HepG2 (cell line): ENCODE data around the gene C2orf42. TPM values are rescaled to one million over a fixed set of nuclear protein-coding genes. Genes with fewer than 3 reads are reported as not detected.
A peak's percentile ranks its signal among the peaks of the same experiment; 100 is the strongest.

Source experiments
- DPF2 ChIP-seq: sonication (generic); formaldehyde crosslinking; IDR thresholded peaks from 2 replicates; pipeline ENCODE4 v1.4.0; 2020; ENCODE audit warnings: mild to moderate bottlenecking, low read depth, missing genetic modification reagents, borderline replicate concordance
- FOSL2 ChIP-seq: sonication (generic); formaldehyde crosslinking; IDR thresholded peaks from 2 replicates; pipeline ENCODE4 v1.4.0; 2020; ENCODE audit warnings: missing genetic modification reagents
- FOXO1 ChIP-seq: sonication (generic); formaldehyde crosslinking; IDR thresholded peaks from 2 replicates; pipeline ENCODE4 v1.4.0; 2020; ENCODE audit warnings: missing genetic modification reagents
- GABPA ChIP-seq, 2 experiments: IDR thresholded peaks; 2 replicates each; pipeline ENCODE4 v1.6.1; 2011 to 2016; ENCODE audit warnings: low read depth in 2 of 2, low read length in 1 of 2, missing biosample characterization in 1 of 2, missing genetic modification characterization in 1 of 2
- JUND ChIP-seq: sonication (generic); formaldehyde crosslinking; IDR thresholded peaks from 2 replicates; pipeline ENCODE4 v1.8.0; 2022; ENCODE audit warnings: mild to moderate bottlenecking, missing genetic modification reagents
- KLF16 ChIP-seq, 2 experiments: sonication (generic) in 1 of 2; formaldehyde crosslinking in 1 of 2; IDR thresholded peaks; 2 replicates each; pipeline versions ENCODE4 v1.6.1 to v1.8.0; 2016 to 2023; ENCODE audit warnings: missing genetic modification reagents in 2 of 2, missing compliant biosample characterization in 1 of 2
- MED8 ChIP-seq: sonication (generic); formaldehyde crosslinking; IDR thresholded peaks from 2 replicates; pipeline ENCODE4 v1.8.1; 2023; ENCODE audit warnings: mild to moderate bottlenecking, missing genetic modification reagents; ENCODE audit not compliant: insufficient replicate concordance
- MYNN ChIP-seq: sonication (generic); formaldehyde crosslinking; IDR thresholded peaks from 2 replicates; pipeline ENCODE4 v1.4.0; 2020; ENCODE audit warnings: mild to moderate bottlenecking, low read depth, missing genetic modification reagents
- TBX3 ChIP-seq: fragments of 450-650 bp; IDR thresholded peaks from 2 replicates; pipeline ENCODE4 v1.6.1; 2017; ENCODE audit warnings: antibody characterized with exemption, mild to moderate bottlenecking, inconsistent platforms, borderline replicate concordance
- YEATS2 ChIP-seq: sonication (generic); formaldehyde crosslinking; IDR thresholded peaks from 2 replicates; pipeline ENCODE4 v1.4.0; 2020; ENCODE audit warnings: missing genetic modification reagents, borderline replicate concordance
- ZNF558 ChIP-seq: sonication (generic); formaldehyde crosslinking; IDR thresholded peaks from 2 replicates; pipeline ENCODE4 v1.9.0; 2022; ENCODE audit warnings: mild to moderate bottlenecking, missing genetic modification reagents, borderline replicate concordance
- polyA plus RNA-seq, 8 experiments: library from polyadenylated mRNA; depleted of rRNA in 3 of 8; stranded (reverse) in 7 of 8; unstranded in 1 of 8; fragments of >200 nt; fragmentation: Illumina TruSeq in 4 of 8; extraction: Trizol in 4 of 8; gene quantifications; 2 replicates each; pipeline versions ENCODE4 v1.2.1 to v1.2.3, GENCODE V29; 2011 to 2016; ENCODE audit warnings: low read depth in 4 of 8, missing spikeins in 1 of 8, mixed read lengths in 1 of 8; ENCODE audit not compliant: insufficient read depth in 1 of 8
- total RNA-seq, 5 experiments: library from RNA; depleted of rRNA; stranded (reverse); fragments of >200 nt; fragmentation: Illumina TruSeq; extraction: Trizol; gene quantifications; 2 replicates each; pipeline ENCODE4 v1.2.3, GENCODE V29; 2016; ENCODE audit warnings: low read depth in 1 of 5
- TF ChIP-seq, protein P1 (sequence below): sonication (generic); formaldehyde crosslinking; IDR thresholded peaks from 2 replicates; pipeline ENCODE4 v1.4.0; 2020; ENCODE audit warnings: missing genetic modification reagents
- TF ChIP-seq, protein P2 (sequence below): sonication (generic); formaldehyde crosslinking; IDR thresholded peaks from 2 replicates; pipeline ENCODE4 v1.4.0; 2020; ENCODE audit warnings: missing genetic modification reagents
- TF ChIP-seq, protein P3 (sequence below): IDR thresholded peaks from 2 replicates; pipeline ENCODE4 v1.6.1; 2012; ENCODE audit warnings: inconsistent platforms
- TF ChIP-seq, protein P4 (sequence below): sonication (generic); formaldehyde crosslinking; conservative IDR thresholded peaks from 2 replicates; pipeline ENCODE4 v1.4.0; 2020; ENCODE audit warnings: missing genetic modification reagents
- TF ChIP-seq, protein P5 (sequence below): sonication (generic); formaldehyde crosslinking; conservative IDR thresholded peaks from 2 replicates; pipeline ENCODE4 v1.4.0; 2020; ENCODE audit warnings: mild to moderate bottlenecking, missing genetic modification reagents, moderate library complexity
- TF ChIP-seq, protein P6 (sequence below): sonication (generic); formaldehyde crosslinking; IDR thresholded peaks from 2 replicates; pipeline ENCODE4 v1.4.0; 2020; ENCODE audit warnings: missing genetic modification reagents, mild to moderate bottlenecking, borderline replicate concordance

C2orf42 gene
- total and polyA plus RNA-seq, 2 of the 13 experiments (the other 11 are each of a cell fraction or from before 2014, with no cell fraction given), result 9.3 to 9.9 TPM

DNA sequence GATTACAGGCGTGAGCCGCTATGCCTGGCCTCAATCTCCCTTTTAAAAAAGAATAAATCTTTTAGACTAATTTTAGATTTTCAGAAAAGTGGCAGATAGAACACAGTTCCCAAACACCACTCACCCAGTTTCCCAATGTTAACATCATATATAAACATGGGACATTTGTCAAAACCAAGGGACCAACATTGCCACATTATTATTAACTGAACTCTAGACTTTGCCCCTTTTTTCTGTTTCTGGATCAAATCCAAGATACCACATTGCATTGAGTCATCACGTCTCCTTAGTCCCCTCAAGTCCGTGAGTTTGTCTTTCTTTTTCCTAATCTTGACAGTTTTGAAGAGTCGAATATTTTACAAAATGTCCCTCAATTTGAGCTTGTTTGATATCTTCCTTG lies 2.4 kb downstream of the C2orf42 start (continued):
- no peak for TF ChIP-seq GABPA (IDR thresholded peaks at IDR 0.05; ENCODE audit: low read depth, low read length)
- TF ChIP-seq GABPA (CRISPR knock-in tag; IDR thresholded peaks at IDR 0.05; ENCODE audit: low read depth), result peak; percentile 26; the same call in 1 of the 2 replicates
- TF ChIP-seq, protein P1, sequence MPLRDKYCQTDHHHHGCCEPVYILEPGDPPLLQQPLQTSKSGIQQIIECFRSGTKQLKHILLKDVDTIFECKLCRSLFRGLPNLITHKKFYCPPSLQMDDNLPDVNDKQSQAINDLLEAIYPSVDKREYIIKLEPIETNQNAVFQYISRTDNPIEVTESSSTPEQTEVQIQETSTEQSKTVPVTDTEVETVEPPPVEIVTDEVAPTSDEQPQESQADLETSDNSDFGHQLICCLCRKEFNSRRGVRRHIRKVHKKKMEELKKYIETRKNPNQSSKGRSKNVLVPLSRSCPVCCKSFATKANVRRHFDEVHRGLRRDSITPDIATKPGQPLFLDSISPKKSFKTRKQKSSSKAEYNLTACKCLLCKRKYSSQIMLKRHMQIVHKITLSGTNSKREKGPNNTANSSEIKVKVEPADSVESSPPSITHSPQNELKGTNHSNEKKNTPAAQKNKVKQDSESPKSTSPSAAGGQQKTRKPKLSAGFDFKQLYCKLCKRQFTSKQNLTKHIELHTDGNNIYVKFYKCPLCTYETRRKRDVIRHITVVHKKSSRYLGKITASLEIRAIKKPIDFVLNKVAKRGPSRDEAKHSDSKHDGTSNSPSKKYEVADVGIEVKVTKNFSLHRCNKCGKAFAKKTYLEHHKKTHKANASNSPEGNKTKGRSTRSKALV (CRISPR knock-in tag), result peak; percentile 46; the same call in 1 of the 2 replicates
- TF ChIP-seq YEATS2, result peak; percentile 61; the same call in 1 of the 2 replicates
- TF ChIP-seq, protein P2, sequence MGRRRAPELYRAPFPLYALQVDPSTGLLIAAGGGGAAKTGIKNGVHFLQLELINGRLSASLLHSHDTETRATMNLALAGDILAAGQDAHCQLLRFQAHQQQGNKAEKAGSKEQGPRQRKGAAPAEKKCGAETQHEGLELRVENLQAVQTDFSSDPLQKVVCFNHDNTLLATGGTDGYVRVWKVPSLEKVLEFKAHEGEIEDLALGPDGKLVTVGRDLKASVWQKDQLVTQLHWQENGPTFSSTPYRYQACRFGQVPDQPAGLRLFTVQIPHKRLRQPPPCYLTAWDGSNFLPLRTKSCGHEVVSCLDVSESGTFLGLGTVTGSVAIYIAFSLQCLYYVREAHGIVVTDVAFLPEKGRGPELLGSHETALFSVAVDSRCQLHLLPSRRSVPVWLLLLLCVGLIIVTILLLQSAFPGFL (CRISPR knock-in tag), result no peak
- TF ChIP-seq, protein P3, sequence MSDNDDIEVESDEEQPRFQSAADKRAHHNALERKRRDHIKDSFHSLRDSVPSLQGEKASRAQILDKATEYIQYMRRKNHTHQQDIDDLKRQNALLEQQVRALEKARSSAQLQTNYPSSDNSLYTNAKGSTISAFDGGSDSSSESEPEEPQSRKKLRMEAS, result peak; percentile 60; the same call in 1 of the 2 replicates
- TF ChIP-seq DPF2, result peak; percentile 64; the same call in 1 of the 2 replicates
- no peak for TF ChIP-seq MED8 (CRISPR knock-in tag)
- peak; percentile 87 for TF ChIP-seq FOSL2 (CRISPR knock-in tag)
- TF ChIP-seq JUND (CRISPR knock-in tag), result peak; percentile 57; the same call in 1 of the 2 replicates
- no peak for TF ChIP-seq MYNN
- no peak; the same call in 1 of the 2 replicates for TF ChIP-seq ZNF558
- TF ChIP-seq, protein P4, sequence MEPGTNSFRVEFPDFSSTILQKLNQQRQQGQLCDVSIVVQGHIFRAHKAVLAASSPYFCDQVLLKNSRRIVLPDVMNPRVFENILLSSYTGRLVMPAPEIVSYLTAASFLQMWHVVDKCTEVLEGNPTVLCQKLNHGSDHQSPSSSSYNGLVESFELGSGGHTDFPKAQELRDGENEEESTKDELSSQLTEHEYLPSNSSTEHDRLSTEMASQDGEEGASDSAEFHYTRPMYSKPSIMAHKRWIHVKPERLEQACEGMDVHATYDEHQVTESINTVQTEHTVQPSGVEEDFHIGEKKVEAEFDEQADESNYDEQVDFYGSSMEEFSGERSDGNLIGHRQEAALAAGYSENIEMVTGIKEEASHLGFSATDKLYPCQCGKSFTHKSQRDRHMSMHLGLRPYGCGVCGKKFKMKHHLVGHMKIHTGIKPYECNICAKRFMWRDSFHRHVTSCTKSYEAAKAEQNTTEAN (CRISPR knock-in tag), result 0 out of 2 replicates have a peak, but pooled peaks have one; percentile 25
- TF ChIP-seq KLF16 (CRISPR knock-in tag; IDR thresholded peaks at IDR 0.05), result peak in 1 of 2 experiments; percentile 56; a peak in 1 of 4 replicates
- peak; percentile 48; the same call in 1 of the 2 replicates for TF ChIP-seq FOXO1 (CRISPR knock-in tag)
- TF ChIP-seq, protein P5, sequence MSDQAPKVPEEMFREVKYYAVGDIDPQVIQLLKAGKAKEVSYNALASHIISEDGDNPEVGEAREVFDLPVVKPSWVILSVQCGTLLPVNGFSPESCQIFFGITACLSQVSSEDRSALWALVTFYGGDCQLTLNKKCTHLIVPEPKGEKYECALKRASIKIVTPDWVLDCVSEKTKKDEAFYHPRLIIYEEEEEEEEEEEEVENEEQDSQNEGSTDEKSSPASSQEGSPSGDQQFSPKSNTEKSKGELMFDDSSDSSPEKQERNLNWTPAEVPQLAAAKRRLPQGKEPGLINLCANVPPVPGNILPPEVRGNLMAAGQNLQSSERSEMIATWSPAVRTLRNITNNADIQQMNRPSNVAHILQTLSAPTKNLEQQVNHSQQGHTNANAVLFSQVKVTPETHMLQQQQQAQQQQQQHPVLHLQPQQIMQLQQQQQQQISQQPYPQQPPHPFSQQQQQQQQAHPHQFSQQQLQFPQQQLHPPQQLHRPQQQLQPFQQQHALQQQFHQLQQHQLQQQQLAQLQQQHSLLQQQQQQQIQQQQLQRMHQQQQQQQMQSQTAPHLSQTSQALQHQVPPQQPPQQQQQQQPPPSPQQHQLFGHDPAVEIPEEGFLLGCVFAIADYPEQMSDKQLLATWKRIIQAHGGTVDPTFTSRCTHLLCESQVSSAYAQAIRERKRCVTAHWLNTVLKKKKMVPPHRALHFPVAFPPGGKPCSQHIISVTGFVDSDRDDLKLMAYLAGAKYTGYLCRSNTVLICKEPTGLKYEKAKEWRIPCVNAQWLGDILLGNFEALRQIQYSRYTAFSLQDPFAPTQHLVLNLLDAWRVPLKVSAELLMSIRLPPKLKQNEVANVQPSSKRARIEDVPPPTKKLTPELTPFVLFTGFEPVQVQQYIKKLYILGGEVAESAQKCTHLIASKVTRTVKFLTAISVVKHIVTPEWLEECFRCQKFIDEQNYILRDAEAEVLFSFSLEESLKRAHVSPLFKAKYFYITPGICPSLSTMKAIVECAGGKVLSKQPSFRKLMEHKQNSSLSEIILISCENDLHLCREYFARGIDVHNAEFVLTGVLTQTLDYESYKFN (CRISPR knock-in tag), result peak; percentile 95
- TF ChIP-seq, protein P6, sequence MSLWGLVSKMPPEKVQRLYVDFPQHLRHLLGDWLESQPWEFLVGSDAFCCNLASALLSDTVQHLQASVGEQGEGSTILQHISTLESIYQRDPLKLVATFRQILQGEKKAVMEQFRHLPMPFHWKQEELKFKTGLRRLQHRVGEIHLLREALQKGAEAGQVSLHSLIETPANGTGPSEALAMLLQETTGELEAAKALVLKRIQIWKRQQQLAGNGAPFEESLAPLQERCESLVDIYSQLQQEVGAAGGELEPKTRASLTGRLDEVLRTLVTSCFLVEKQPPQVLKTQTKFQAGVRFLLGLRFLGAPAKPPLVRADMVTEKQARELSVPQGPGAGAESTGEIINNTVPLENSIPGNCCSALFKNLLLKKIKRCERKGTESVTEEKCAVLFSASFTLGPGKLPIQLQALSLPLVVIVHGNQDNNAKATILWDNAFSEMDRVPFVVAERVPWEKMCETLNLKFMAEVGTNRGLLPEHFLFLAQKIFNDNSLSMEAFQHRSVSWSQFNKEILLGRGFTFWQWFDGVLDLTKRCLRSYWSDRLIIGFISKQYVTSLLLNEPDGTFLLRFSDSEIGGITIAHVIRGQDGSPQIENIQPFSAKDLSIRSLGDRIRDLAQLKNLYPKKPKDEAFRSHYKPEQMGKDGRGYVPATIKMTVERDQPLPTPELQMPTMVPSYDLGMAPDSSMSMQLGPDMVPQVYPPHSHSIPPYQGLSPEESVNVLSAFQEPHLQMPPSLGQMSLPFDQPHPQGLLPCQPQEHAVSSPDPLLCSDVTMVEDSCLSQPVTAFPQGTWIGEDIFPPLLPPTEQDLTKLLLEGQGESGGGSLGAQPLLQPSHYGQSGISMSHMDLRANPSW (CRISPR knock-in tag), result peak; percentile 68; the same call in 1 of the 2 replicates
- TF ChIP-seq TBX3, result peak; percentile 18; the same call in 1 of the 2 replicates
